Stimulated activated CD8-positive, alpha-beta memory T cell treated with anti-CD3 and anti-CD28 coated beads, Interleukin-7, amount 100 ng/mL, for 1 hour (primary cell): ENCODE data around the gene TOR1AIP2.

Experiments
- DNase-seq, 2 donors: peaks; one replicate each; pipeline ENCODE4 v3.0.0-alpha.2; 2020; ENCODE audit warnings: low read depth in 2 of 2

Gene TOR1AIP2

GRCh38 chr1:179825798-179826460, 51.7 kb downstream of the TOR1AIP2 start:
- DNase-seq: no peak

- DNase-seq: no peak
These were observed 52.4 kb downstream of the TOR1AIP2 start for GRCh38 chr1:179825206-179825605.

DNA sequence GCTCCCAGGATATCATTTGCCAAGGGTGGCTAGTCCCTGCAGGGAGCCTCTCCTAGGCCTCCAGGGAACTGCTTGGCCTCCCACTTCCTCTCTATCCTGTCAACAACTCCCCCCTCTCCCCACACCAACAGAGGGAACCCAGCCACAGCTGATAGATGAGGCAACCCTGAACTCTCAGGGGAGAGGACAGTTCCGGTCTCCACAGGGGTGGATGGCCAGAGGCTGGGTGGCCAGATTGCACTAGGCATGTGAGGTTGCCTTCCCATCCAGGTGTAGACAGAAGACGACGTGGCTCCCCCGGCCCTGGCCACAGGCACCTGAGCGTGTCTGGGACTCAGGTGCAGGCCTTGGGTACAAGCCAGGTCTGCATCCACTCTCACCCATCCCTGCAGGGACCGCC, 53.3 kb downstream of the TOR1AIP2 start:
- DNase-seq: no peak

GRCh38 chr1:179823693-179824092, 53.9 kb downstream of the TOR1AIP2 start:
- no peak for DNase-seq

DNA sequence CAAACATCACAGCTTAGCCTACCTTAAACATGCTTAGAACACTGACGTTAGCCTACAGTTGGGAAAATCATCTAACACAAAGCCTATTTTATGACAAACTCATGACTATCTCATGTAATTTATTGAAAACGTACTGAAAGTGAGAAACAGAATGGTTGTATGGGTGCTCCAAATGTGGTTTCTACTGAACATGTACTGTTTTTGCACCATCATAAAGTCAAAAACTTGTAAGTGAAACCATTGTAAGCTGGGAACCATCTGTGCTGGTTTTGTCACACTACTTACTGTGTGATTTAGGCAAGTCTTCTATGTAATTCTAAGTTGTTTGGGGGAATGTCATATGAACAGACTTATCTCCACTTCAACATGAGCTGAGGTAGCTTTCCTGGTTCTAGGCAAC, 55.5 kb downstream of the TOR1AIP2 start:
- no peak for DNase-seq

DNA sequence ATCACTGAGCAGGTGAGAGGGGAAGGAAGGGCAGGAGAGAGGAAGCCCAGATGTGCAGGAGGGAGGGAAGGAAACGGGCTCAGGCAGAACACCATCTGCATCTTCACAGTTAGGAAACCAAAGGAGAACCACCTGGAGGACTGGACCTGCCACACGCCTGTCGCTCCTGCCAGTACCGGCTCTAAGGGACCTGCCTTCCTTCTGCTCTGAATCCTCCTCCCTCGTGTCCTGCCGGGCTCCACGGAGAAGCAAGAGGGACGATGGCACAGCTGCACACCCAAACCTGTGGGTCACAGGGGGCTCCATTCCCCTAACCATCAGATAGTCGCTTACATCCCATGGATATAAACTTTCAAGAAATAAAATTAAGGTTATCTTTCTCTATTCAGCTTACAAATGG, 56.1 kb downstream of the TOR1AIP2 start:
- no peak for DNase-seq

- no peak for DNase-seq
These were observed 57.2 kb downstream of the TOR1AIP2 start for GRCh38 chr1:179820226-179820970.

GRCh38 chr1:179818743-179819173, 58.8 kb downstream of the TOR1AIP2 start:
- DNase-seq: no peak

GRCh38 chr1:179818260-179818659, 59.3 kb downstream of the TOR1AIP2 start:
- DNase-seq: no peak

DNA sequence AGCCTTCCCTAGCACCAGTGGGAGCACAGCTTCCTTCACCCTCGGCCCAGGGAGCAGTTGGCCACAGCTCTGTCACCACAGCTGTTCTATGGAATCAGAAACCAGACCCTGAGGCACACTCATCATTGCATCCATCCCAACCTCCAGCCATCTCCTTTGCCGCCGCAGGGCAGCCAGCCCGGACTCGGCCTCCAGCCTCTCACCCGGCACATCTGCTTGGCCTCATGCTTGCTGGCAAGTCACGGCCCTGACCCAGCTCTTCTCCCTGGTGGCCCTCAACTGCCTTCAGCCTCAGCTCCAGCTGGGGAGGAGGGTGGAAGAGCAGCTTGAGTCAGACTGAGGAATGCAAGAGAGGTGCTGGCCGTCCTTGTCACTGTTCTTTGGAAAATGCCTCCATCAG, 59.8 kb downstream of the TOR1AIP2 start:
- no peak for DNase-seq

GRCh38 chr1:179817056-179817455, 60.5 kb downstream of the TOR1AIP2 start:
- no peak for DNase-seq

GRCh38 chr1:179816196-179816960, 61.2 kb downstream of the TOR1AIP2 start:
- no peak for DNase-seq

- DNase-seq: no peak
These were observed 62.0 kb downstream of the TOR1AIP2 start for GRCh38 chr1:179815641-179816040.

DNA sequence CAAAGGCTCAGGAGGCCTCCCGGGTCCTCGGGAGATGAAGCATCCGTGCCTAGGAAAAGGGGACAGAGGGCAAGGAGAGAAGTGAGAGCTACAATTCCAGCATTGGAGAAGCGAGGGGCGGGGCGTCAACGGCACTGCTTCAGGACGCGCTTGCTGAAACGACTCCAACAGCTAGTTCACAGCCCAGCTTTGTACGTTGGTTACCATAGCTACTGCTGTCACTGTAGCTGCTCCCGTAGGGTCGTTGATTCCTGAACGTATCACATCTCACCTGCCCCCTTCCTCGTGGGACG, 63.1 kb downstream of the TOR1AIP2 start:
- DNase-seq: no peak

- DNase-seq: no peak
These were observed 63.7 kb downstream of the TOR1AIP2 start for GRCh38 chr1:179813626-179814545.

- no peak for DNase-seq
These were observed 64.9 kb downstream of the TOR1AIP2 start for GRCh38 chr1:179812501-179813292.

DNA sequence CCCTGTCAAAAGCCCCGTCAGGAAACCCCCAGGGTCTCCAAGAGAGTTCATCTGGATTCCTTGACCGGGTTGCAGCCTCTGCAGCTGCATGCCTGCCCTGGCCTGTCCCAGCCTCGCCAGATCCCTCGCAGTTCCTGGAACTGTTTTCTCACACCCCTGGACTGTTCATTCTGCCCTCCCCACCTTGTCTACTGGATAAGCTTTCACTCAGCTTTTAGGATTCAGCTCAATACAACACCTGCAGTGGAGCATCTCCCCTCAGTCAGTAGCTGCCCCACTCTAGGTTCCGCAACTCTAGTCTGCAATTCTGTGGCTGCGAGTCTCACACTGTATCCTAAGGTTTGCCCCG, 67.3 kb downstream of the TOR1AIP2 start:
- DNase-seq: no peak

GRCh38 chr1:179809506-179810366, 67.9 kb downstream of the TOR1AIP2 start:
- peak; percentile 25 to 46 for DNase-seq

DNA sequence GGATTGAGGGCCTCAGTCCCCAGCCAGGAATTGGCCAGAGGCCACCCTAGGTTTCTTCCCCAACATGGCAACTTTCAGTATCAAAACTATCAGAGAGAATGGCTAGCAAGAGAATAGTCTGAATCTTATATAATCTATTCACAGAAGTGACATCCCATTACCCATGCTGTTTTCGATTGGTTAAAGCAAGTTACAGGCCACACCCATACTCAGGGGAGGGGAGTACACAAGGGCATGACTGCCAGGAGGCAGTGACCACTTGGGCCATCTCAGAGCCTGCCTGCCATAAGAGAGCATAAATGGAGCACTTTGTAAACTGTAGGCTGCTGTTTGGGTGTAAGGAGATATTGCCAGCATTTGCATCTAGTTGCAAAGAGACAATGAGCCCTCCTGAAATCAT, 69.1 kb downstream of the TOR1AIP2 start:
- DNase-seq: no peak
